SH-SY5Y (cell line): Measurements from ENCODE around the gene LTB.

Source experiments
- GATA2 ChIP-seq: IDR thresholded peaks from 2 replicates; pipeline ENCODE4 v1.6.1; 2011; ENCODE audit warnings: mild to moderate bottlenecking, low read depth, low read length
- GATA3 ChIP-seq: IDR thresholded peaks from 2 replicates; pipeline ENCODE4 v1.6.1; 2011; ENCODE audit warnings: low read depth, mild to moderate bottlenecking, low read length, moderate library complexity

LTB gene, protein sequence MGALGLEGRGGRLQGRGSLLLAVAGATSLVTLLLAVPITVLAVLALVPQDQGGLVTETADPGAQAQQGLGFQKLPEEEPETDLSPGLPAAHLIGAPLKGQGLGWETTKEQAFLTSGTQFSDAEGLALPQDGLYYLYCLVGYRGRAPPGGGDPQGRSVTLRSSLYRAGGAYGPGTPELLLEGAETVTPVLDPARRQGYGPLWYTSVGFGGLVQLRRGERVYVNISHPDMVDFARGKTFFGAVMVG

GRCh38 chr6:31582230-31582643 is at the start of gene LTB:
Gene LTB, minus strand, starts transcription at chr6:31582424. Its CDS starts 7 bp downstream, at chr6:31582417.
- no peak for TF ChIP-seq GATA2

DNA sequence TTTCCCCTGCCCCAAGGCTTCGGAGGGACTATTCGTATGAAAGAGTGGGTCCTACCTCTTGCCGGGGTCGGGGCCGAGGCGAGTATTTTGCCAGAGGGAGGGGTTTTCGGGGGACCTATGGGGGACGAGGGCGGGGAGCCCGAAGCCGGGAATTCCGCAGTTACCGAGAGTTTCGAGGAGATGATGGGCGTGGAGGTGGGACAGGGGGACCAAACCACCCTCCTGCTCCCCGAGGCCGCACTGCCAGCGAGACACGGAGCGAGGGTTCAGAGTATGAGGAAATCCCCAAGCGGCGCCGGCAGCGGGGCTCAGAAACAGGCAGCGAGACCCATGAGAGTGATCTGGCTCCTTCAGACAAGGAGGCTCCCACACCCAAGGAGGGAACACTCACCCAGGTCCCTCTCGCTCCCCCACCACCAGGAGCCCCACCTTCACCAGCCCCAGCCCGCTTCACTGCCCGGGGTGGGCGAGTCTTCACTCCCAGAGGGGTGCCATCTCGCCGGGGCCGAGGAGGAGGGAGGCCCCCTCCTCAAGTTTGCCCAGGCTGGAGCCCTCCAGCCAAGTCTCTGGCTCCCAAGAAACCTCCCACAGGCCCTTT is 49.6 kb upstream of the LTB start:
- TF ChIP-seq GATA2 (no peak), GATA3 (no peak)

GRCh38 chr6:31631209-31631608 is 49.0 kb upstream of the LTB start:
- no peak for TF ChIP-seq GATA3
- TF ChIP-seq GATA2 = no peak

GRCh38 chr6:31630177-31630934 is 48.1 kb upstream of the LTB start:
- TF ChIP-seq GATA2 (no peak), GATA3 (no peak)

DNA sequence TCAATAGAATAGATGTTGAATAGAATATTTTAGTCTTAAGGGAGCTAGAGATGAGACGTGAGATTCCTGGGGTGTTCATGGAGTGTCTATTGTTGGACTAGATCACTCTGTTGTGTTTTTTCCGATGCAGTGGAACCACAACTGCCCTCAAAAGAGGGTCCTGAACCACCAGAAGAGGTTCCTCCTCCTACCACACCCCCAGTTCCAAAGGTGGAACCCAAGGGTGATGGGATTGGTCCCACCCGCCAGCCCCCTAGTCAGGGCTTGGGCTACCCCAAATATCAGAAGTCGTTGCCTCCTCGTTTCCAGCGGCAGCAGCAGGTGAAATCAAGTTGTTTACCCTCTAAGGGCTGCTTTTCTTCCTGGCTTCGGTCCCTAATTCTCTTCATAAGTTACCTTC is 46.8 kb upstream of the LTB start:
- no peak for TF ChIP-seq GATA3
- TF ChIP-seq GATA2 = no peak

DNA sequence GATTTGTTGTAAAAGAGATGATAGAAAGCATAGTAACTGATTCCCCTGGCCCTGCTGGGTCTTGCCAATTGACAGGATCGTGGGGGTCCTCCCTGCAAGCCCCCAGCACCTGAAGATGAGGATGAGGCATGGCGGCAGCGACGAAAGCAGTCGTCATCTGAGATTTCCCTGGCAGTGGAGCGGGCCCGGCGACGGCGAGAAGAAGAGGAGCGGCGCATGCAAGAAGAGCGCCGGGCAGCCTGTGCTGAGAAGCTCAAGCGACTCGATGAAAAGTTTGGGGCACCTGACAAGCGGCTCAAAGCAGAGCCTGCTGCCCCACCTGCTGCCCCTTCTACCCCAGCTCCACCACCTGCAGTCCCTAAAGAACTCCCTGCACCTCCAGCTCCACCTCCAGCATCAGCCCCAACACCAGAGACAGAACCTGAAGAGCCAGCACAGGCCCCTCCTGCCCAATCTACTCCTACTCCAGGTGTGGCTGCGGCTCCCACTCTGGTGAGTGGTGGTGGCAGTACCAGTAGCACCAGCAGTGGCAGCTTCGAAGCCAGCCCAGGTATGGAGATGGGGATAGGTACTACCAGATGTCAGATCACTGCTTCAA is 45.6 kb upstream of the LTB start:
- TF ChIP-seq GATA2 (no peak), GATA3 (no peak)

DNA sequence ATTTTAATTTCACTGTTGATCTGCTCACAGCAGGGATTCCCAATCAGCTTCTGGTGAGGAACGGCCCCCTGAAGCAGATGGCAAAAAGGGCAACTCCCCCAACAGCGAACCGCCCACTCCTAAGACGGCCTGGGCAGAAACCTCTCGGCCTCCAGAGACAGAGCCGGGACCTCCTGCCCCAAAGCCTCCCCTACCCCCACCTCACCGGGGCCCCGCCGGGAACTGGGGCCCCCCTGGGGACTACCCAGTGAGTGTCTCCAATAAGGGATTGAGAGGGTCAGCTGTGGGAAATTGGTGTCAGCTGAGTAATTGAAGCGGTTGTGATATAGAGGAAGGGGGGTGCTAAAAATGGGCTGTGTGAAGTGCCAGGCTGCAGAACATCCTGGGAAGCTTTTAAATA is 44.7 kb upstream of the LTB start:
- no peak for TF ChIP-seq GATA3
- no peak for TF ChIP-seq GATA2

DNA sequence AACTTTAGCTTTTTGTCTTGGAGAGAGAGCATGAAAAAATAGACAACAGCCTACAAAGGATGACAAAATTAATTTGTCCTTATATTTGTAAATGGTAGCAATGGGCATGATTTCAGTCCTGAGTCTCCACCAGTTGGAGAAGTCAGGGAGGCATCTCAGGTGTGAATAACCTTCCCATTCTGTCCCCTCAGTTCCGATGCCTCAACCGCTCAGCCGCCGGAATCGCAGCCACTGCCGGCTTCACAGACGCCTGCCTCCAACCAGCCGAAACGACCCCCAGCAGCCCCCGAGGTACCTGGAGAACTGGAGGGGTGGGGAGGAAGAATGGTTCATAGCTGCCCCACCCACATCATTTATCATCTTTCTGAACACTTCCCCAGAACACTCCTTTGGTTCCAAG is 41.8 kb upstream of the LTB start:
- TF ChIP-seq GATA2 = no peak
- no peak for TF ChIP-seq GATA3

GRCh38 chr6:31622684-31623091 is 40.5 kb upstream of the LTB start:
- TF ChIP-seq GATA3 (no peak), GATA2 (no peak)

GRCh38 chr6:31621991-31622390 is 39.8 kb upstream of the LTB start:
- TF ChIP-seq GATA2 = no peak
- TF ChIP-seq GATA3 = no peak

- TF ChIP-seq GATA3 (no peak), GATA2 (no peak)
Measured at GRCh38 chr6:31621320-31621939, 39.2 kb upstream of the LTB start.

DNA sequence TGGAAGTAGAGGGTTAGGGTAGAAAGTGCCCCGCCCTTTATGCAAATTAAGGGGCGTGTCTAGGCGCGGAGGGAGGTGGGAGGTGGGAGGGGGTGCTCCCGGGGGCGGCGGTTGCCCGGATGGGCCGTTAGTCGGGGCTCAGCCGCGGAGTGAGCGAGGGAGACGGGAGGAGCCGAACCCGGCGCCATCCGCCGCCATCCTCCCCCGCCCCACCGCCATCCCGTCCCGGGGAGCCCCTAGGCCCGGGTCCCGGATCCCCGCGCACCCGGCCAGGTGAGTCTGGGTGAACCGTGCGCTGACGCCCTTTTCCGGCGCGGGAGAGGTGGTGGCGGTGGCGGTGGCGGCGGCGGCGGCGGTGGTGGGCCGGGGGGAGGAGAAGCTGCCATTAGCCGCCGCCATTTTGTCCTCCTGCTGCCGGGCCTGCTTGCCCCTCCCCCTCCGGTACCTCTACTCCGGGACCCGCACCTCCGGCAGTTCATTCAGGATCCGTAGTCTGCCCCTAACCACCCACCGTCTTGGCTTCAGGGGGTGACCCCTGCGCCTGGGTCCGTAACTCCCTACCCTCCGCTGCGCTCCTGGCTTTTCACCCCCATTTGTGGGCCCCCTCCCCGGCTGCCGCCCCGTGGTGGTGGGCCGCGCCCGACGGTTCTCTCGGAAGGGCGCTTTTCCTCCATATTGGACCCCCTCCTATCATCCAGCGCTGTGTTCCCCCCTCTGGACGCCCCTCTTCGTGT is 38.5 kb upstream of the LTB start, which contains the start of gene PRRC2A:
TSS of gene PRRC2A (plus strand) at position 130 of the 734 bp plus-strand sequence. CDS start 2,075 bp downstream, outside the sequence.
- TF ChIP-seq GATA3 = no peak
- TF ChIP-seq GATA2 = no peak

DNA sequence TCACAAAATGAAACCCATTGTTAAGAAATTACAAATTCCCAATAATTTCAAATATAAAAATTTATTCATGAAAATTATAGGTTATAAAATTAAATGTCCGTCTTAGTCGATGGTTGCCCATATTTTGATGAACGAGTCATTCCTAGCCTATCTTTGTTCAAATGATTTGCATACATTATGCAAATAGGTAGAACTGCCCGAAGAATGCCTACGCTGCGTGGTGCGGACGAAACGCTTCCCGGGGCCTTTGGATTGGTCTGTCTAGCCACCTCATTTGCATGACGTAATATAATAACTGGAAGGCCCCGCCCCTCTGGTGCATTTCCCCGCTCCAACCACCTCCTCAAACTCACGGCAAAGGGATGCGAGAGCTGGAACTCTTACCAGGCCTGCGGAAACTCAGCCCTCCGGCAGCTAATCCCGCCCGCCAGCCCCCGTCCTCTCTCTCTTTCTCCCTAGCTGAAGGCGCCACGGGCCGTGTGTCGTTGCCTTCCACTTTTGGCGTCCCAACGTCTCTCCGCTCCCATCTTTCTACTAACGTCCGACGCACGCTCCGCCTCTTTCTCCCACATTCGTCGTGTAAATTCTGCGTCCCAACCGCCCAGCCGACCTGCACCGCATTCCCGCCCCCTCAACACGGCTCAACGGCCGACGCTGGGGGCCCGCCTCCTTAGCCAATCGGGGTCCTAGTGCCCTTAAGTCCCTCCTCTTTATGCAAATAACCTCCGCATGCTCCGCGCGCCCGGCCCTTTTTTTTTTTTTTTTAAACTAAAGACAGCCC is 37.8 kb upstream of the LTB start:
- TF ChIP-seq GATA3 = no peak
- TF ChIP-seq GATA2 = no peak
